GM10266 (cell line): Measurements from ENCODE around the gene TRAF2.
A peak's percentile ranks its signal among the peaks of the same experiment; 100 is the strongest.

Source experiments
- DNase-seq: peaks from one replicate; pipeline ENCODE4 v3.0.0; 2012; ENCODE audit errors: extremely low spot score
- CTCF ChIP-seq: IDR thresholded peaks from 2 replicates; pipeline ENCODE4 v1.5.1; 2012; ENCODE audit warnings: mild to moderate bottlenecking, low read depth; ENCODE audit not compliant: control insufficient read depth, insufficient read depth; ENCODE audit errors: missing control alignments

The TRAF2 gene

GRCh38 chr9:136945333-136946227 lies 59.3 kb downstream of the TRAF2 start:
- no peak for DNase-seq

DNA sequence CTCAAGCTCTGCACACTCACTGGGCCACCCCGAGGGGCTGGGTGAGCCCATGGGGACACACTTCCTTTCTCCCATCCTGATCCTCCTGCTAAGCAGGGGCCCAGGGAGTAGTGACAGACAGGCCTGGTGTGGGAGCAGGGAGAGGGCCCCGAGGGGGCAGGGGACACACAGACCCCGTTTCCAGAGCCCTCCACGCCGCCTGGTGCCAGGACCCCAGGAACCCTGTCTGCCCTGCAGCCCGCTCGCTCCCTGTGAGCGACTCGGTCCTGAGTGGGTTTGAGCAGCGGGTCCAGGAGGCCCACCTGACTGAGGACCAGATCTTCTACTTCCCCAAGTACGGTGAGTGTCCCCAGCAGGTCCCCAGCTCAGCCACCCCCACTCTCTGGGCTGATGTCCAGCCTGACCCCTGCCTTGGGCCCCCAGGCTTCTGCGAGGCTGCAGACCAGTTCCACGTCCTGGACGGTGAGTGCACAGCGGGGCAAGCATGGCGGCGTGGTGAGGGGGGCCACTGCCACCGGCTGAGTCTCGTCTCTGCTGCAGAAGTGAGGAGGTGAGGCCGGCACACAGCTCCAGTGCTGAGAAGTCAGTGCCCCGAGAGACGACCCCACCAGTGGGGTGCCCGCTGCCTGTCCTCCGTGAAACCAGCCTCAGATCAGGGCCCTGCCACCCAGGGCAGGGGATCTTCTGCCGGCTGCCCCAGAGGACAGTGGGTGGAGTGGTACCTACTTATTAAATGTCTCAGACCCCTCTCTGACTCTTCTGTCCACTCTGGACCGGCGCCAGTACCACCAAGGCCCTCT lies 60.1 kb downstream of the TRAF2 start:
- TF ChIP-seq CTCF = no peak
- DNase-seq = no peak

More at GRCh38 chr9:136945333-136946227, 59.3 kb downstream of the TRAF2 start:
- no peak for TF ChIP-seq CTCF

DNA sequence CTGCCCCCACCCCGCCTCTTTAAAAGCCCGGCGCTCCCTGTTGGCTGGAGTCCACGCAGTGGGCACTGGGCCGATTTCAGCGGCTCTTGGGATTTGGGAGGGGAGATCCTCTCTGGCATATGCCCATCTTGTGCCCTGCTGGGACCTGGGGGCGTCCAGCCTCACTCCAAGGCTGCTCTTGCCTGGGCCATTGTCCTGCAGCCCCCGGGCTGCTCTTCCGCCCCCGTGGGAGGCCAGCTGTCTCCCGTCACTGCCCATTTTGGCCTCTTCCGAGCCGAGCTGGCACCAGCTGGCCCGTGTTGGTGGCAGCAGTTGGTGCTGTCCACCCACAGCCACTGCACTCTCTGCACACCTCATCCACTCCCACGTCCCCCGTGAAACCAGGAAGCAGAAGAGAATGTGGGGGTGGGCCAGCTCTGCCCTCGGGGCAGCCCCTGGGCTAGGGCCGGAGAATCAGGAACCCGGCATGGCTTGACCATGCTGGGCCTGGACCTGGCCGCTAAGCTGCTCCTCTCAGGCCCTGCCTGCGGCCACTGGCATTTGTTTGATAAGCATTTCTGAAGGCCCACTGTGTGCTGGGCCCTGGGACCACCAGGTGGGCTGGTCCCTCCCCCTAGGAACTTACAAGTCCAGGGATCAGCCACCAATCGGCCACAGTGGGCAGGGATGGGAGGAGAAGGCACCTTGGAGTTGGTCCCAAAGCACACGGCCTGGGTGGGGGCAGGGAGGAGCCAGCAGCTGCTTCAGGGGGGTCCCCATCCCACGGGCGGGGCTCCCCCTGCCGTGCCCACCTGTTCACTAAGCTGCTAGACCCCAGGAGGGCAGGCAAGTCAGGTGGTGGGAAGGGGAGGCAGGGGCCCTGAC lies 60.9 kb downstream of the TRAF2 start:
- no peak for DNase-seq
- TF ChIP-seq CTCF = no peak

DNA sequence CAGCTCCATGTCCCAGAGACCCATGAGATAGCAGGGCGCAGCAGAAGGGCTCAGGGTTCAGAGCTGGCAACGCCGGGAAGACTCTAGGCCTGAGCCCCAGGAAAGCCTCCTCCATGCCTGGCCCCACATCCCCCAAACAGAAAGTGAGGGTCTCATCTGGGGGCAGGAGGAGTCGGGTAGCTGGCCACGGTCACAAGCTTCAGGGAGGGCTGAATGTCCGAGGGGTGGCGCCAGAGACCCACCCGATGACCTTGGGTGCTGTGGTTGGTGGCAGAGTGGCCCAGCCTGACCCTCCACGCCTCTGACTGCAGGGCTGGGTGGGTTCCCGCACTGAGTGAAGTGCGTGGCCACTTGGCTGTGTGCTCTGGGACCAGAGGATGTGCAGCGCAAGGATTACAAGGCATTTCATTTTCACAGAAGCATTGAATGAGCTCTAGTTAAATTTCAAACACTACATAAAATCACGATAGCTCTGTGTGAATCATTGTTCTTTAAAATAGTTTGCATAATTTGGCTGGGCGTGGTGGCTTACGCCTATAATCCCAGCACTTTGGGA lies 61.7 kb downstream of the TRAF2 start:
- TF ChIP-seq CTCF = peak; percentile 72
- peak; percentile 64 for DNase-seq

GRCh38 chr9:136949239-136949816 lies 63.0 kb downstream of the TRAF2 start:
- TF ChIP-seq CTCF = no peak
- no peak for DNase-seq
